ENCODE results near the gene CDK15.
A peak's percentile ranks its signal among the peaks of the same experiment; 100 is the strongest.
"Not testable (repeated sequence)": the region's sequence is repeated elsewhere in the genome, so short reads cannot be mapped to it uniquely, and the experiment has no call there.

CDK15 gene

DNA sequence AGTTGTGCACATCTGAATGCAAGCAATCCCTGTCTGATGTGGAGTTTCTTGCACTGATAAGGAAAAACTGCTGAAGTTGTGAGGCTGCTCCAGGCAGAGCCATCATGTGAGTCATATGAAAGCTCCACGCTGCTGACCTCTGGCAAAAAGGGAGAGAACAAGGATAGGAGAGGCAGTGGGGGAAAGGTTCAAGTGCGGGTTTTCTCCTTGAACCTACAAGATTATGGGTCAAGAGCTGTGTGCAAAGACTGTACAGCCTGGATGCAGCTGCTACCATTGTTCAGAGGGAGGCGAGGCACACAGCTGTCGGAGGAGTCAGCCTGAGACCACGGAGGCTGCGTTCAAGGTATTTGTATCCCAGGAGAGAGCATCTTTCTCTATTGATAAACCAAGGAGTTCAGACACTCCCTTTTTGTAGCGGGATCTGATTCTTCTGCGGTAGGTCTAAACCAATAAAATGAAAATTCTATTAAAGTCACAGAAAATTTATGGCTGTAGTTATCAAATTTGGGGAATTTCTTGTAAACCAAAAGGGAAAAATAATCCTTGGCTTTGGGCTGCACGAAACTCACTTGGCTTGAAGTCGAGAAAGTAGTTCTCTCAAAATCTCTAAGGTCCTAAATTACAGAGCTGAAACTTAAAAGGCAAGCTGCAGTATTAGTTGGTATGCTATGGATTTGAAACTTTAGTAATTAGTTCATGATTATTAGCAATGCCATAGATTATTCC is at the start of gene CDK15:
Gene CDK15, plus strand, starts transcription at position 96 of the 729 bp plus-strand sequence. Its CDS starts 128 bp downstream, at position 224.
- peak; percentile 54 for DNase-seq

DNA sequence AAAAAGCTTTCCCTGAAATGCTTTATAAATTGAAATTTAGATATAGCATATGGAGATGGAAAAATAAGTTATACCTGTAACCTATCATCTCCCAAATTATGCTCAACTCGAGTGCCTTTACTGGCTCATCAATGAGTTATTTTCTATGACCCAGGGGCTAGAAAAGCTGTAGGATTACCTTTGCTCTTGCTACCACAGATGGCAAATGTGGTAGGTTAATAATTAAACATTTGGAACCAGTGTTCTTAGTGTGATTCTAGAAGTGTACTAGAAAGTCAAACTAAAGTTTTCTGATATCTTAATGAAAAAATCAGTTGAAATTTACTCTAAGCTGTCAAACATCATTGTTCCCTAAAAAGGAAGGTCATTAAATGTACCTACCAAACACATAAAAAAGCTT is 48.1 kb upstream of the CDK15 start:
- DNase-seq, result no peak

DNA sequence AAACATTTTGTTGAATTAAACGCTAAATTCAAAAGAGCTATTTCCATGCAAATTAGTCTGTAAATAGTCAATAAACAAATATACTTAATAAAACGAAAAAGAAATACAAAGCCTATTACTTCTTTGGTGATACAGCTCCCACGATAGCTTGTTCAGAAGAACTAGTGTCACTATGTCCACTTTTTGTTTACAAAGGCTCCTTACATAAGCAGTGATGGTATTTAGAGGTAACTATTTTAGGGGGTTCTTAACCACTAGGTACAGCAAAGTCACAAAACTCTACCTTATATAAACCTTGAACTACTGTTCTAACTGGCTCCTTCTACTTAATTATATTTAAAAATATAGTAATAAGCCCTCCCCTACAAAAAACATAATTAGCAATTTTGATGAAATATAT is 47.5 kb upstream of the CDK15 start:
- DNase-seq, result no peak

DNA sequence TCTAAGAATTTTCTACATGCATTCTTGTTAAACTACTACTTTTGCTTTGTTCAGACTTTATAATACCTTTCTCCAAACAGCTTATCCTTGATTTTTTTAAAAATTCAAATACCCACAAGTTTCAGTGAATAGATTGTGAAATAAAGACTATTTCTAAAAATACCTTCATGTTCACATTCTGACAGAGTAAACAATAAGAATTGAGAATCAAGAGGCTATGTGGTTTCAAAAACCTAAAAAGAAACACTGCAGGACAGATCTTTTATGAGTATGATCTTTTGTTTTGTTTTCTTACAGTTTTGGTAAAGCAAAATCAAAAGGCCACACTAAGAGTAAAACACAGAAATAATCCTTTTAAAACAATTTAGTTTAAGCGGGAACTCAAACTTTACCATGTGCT is 46.8 kb upstream of the CDK15 start:
- no peak for DNase-seq

DNA sequence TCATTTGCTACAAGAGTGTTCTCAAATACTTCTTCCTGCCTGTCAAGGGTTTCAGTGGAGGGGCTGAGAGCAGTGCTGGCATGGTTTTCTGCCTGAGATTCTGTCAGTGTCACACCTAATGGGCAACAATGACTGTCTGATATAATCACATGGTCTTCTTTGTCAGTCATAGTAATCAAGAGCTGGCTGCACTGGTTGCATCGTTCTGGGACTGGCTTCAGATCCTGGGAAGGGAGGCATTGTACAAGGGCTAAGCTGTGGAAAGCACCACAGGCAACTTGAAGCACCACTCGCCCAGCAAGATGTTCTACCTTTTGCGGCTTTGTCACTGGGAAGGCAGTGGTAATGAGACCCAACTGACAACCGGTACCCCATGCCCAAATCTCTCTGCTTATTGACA is 45.2 kb upstream of the CDK15 start:
- DNase-seq, result no peak

DNA sequence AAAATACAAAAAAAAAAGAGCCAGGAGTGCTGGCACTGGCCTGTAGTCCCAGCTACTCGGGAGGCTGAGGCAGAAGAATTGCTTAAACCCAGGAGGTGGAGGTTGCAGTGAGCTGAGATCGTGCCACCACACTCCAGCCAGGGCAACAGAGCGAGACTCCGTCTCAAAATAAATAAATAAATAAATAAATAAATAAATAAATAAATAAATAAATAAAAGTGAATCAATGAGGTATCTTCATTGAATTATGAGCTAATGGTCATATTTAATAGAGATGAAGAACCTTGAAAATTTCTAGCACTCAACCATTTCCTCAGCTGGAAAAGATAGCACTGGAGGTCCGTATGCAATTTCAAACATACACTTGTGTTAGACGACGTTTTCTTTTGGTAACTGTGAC is 41.9 kb upstream of the CDK15 start:
- not testable (repeated sequence) for DNase-seq

DNA sequence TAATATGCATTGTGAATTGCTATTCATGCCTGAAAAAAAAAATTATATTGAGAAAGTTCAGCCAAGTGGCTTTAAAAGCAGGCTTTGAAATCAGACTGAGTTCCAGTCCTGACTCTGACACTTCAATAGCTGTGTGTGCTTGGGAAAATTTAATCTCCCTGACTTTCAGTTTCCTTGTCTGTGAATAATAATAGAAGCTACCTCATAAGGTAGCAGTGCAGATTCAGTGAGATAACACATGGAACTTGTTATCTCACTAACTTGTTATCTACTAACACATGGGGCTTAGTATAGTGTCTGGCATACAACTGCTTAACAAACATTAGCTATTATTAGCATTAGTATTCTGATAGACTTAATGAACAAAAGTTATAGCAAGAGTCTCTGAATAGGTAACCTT is 40.5 kb upstream of the CDK15 start:
- DNase-seq, result no peak

DNA sequence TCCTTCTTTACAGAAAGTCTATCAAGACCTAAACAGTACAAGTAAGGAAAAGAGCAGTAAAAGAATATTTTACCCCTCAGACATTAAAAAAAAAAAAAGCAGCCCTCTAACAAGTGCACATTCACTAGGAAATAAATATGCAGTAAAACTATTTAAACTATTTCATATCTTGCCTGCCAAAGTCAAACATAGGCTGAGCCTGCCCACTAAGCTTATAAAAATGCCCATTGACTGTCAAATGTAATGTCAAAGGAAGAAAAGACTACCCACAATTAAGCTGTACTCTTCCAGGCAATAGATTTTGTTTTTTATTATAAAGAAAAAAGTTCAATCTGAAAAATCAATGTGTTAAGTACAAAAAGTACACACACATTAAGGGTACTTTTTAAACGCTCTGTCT is 37.4 kb upstream of the CDK15 start:
- DNase-seq, result peak; percentile 51

DNA sequence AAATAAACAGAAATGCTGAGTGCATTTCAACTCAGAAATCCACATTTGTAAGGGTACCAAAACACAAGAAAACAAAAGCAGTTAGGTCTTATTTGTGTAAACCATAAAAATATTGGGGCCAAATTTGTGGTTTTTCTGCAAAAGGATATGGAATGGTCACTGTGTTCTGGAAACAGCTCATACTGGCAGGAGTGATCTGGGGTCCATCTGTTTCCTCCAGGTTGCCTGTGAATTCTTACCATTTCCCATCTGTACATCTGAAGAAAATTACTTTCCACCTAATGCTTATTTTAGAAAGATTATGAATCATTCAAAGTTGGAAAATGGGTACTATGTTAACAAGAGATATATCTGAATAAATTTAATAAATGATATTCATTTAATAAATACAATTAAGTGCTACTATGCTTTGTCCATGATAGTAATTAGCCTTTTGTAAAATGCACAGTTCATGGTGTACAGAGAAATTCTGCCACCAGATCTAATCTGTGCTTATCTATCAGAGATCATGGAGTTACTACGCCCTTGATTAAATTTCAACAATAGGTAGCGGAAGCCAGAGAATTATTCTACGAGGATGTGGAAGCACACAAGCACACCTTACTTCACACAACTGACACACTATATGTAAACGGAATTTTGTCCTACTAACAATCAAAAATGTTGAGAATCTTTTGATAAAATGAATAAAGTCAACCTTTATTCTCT is 36.5 kb upstream of the CDK15 start:
- DNase-seq, result no peak

DNA sequence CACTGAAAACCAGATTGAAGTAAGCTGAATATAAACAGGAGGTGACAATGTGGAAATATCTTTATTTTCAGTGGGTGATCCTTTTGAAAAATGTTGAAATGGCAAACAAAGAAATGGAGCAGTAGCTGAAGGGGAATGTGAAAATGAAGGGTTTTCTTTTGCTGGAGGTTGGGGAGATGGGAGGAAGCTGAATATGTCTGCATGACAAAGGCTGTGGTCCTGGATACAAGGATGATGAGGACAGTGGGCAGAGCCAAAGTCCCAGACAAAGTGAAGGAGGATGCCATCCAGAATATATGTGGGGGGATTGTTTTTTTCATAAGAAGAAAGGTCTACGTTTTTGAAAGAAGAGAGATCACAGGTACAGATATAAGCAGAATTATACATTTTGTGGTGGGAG is 32.3 kb upstream of the CDK15 start:
- no peak for DNase-seq

DNA sequence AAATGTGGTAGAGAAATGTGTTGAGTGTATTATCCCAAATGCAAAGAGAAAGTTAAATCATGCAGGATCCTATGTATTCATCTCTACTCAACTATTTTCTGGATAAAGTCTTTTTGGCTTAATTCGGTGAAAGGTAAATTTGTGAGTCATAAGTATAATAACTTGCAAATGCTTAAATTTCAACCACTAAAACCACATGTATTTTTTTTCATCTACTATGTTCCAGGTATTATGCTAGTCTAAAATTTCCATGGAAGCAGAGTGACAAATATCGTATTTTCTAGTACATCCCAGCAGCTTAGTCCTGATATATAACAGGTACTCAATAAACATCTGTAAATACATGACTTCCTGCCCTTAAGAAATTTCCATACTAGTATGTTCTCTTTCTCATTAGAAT is 31.8 kb upstream of the CDK15 start:
- DNase-seq, result no peak

DNA sequence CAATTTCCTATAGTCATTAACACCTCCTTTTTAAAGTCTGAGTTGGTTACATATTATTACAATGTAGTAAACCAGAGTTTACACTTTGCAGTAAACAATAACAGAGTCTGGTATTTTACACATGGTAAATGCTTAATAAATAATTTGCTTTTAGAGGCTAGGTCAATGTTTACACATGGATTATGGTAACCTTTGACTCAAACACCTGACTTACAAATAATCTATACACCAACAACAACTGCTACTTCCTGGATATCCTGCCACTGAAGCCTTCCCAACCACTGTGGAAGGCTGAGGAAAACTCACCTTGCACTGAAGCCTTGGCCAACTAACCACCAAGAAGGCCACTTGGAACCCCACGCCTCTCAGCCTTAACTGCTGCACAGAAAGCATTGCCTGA is 31.0 kb upstream of the CDK15 start:
- DNase-seq, result no peak

DNA sequence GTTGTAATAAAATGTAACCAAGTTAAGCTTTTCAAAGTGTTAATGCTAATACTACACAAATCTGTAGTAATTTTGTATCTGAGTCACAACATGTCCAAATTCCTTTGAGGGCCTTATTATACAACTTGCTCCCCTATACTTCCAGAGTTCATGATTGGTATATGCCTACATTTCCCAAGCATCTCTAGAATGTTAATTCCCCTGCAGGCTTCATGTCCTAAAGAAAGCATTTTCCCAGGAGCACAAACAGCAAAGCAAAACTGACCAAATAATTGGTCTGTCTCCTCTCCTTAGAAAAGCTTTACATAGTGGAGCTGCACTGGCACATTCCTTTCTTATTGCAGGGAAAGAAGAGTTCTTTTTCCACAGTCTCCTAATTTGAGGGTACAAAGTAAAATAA is 29.3 kb upstream of the CDK15 start:
- DNase-seq, result peak; percentile 69

DNA sequence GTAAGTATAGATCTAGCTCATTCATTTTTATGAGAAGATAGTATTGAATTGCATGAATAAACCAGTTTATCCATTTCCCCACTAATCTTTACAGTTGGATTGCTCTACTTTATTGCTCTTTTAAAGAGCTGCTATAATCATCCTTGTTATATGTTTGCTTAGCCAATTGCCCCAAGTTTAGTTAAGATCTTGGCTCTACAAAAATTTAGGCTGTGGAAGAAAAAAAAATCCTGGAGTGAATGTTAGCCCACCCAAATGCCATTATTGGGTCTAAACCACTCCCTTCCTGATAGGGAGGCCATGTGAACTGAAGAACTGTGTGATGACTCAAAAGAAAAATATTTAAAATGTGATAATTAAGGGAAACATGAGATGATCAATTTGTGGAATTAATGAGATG is 28.5 kb upstream of the CDK15 start:
- peak; percentile 13 for DNase-seq

DNA sequence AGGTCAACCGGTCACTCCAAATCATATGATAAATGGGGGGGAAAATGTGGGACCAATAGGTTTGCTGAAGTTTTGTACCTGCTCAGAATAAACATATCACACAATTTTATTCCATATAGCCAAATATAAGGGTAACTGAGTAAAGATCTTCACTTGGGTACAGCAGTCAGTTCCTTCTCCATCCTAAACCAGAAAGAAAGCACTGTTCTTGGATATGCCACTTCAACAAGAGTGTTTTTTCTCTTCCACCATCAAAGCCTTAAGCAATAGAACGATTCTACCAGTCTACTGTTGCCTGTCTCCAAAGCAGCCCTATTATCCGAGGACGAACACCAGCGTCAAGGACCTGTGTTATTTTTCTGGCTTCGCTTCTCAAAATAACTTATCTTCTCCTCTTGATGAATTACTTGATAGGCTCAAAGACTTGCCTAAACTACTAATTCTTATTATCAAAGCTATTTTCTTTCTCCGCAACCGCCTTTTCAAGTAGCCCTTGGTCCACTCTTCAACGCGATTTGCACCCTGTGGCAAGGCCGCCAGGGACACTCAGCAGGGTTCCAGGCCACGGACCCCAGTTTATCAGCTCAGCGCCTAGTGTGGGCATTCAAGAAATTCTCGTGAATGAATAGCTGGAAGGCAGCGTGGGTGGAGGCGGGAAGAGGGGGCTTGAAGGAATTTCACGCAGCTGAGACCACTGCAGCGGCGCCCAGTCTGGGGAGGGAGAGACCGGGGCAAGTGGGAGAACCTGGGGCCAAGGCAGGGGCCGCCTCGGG is 26.2 kb upstream of the CDK15 start:
- no peak for DNase-seq

DNA sequence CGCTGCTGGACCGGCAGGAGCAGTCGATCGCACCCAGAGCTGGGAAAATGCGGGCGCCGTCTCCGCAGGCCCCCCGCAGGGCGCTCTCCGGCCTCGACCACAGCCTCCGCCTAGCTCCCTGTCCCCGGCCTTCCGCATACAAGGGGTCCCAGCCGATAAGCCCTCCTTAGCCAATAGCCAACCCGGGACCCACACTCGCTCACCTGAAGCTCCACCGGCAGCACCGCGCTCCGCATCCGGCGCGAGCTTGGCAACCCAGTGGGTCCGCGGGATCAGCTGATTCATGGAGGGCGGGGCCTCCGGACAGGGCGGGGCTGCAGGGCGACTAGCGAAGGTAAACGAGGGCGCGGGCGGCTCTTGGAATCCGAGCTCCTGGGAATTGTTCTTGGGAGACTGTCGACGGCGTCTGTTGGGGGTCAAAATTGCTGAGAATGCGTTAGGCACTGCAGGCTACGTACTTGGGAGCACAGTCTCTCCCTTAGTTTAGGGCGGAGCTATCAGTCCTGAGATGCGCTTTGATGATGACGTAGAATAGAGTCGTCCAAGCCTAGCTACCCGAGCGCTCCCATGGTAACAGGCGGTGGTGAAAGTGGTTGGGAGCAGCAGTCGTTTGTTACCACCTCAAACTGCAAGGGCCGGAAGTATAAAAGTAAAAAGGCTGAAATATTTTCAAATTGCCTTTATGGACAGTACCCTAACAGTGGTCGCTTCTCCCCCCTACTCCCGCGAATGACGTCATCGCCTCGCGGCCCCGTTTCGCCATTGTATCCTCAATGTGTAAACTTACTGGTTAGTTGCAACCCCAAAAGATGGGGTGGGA is 25.5 kb upstream of the CDK15 start, which contains the start of gene ALS2:
Gene ALS2, minus strand, starts transcription at position 260 of the 820 bp plus-strand sequence. CDS start 12,048 bp downstream, outside the sequence.
- peak; percentile 100 for DNase-seq

DNA sequence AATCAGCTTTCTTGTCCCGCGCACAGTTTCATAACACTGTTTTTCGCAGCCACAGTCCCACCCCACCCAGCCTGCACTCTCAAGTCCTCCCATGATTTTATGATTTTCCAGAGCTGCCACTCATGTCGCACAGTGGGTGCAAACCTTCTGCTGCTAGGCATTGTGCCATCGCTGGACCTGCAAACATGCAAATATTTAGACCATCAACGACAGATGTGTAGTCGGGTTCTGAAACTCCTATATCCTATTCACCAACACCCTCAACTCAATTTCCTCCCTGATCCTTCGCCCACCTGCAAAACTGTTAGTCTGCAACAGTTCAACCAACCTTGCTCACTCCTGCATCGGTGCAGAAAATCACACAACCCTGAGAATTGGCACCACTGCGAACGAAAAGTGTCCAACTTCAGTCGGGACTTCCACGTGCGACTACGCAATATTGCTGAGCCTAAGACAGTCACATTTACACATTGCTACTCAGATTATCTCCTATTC is 24.7 kb upstream of the CDK15 start:
- DNase-seq, result no peak

DNA sequence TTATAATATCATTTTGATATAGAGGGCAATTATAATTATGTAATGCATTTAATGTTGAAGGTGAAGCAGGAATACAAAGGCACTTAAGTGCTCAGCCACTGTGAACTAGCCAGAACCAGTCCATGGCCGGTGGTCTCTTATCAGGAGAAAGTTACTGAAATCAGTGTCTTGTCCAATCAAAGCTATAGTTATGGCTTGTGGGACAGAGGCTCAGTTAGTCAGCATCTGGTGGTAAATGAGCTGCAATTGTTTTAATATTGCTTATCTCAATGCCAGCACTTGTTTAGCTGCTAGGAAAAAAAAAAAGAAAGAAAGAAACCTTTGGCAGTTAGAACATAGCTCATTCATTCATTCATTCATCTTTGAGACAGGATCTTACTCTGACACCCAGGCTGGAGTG is 21.8 kb upstream of the CDK15 start:
- no peak for DNase-seq

DNA sequence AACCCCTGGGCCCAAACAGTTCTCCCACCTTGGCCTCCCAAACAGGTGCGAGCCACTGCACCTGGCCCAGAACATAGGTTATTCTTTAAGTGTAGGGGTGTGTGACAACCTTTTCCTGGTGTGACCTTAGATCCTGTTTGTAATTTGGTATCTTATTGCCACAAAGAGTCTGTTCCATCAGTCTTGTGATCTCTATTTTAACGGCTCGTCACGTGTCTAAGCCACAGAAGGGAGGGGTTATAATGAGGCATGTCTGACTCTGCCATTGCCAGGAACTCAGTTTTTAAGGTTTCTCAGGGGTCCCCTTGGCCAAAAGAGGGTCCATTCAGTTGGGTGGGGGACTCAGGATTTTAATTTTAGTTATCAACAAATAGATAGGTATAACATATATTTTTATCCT is 21.2 kb upstream of the CDK15 start:
- no peak for DNase-seq

DNA sequence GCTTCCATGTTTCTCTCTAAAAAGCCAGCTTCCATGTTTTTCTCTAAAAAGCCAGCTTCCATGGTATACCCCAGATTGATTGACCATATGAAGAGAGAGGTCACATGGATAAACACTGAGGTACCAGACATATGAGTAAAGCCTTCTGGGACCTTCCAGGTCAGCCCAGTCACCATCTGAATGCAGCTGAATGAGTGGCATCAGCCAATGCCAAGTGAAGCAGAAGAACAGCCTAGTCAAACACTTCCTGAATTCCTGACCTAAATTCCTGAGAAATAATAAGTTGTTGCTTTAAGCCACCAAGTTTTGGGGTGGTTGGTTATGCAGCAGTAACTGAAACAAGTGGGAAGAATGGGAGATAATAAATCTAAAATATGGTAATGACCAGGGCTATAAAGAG is 19.9 kb upstream of the CDK15 start:
- no peak for DNase-seq

DNA sequence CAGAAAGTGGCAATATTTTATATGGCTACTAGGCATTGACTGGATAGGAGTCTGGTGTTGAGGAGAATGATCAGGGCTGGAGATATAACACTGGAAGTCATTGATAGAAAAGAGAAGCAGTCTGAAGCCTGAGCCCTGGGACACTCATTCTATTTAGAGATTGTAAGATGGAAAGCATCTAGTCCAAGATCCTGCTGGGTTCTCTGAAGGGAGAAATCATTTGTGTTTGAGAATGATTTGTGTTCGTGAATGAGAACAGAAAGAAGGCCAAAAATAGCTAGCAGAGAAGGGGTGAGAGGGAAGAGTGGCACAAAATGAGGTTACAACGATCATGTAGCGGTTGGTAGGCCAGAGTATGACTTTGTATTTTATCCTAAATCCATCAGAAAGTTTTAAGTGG is 18.0 kb upstream of the CDK15 start:
- DNase-seq, result no peak

DNA sequence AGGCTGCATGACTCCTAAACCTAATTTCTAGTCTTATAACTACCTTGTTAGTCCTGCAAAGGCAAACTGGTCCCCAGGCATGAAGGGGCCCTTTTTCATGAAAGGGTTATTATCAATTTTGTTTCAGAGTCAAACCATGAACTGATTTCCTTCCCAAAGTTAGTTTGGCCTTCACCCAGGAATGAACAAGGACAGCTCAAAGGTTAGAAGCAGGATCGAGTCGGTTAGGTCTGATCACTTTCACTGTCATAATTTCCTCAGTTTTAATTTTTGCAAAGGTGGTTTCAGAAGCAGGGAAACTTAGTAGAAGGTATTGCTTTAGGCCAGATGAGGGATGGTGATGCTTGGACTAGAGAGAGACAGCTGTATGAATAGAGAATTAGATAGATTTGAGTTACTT is 16.9 kb upstream of the CDK15 start:
- DNase-seq, result no peak

DNA sequence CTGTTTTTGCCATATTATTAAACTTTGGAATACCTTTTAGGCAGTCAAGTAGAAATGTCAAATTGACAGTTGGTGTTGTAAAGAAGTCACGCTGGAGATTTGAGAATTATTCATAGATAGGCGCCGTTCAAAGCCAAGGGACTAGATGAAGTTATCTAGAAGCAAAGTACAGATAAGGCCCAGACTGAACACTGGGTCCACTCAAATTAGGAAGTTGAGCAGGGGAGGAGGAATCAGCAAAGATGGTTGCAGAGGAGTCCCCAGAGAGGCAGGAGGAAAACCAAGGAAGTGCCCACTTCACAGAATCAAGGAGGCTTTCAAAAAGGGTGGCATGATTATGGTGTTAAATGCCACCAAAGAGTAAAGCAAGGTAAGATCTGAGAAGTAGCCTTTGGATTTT is 16.0 kb upstream of the CDK15 start:
- DNase-seq, result no peak

Measured in fibroblast of skin of right quadriceps (primary cell).